ENCODE measurements around the gene PPIA. TPM values are rescaled to one million over a fixed set of nuclear protein-coding genes. Genes with fewer than 3 reads are reported as not detected.

Gene PPIA
- total RNA-seq, 1 experiment from 2014 or later: 2,836 TPM

DNA sequence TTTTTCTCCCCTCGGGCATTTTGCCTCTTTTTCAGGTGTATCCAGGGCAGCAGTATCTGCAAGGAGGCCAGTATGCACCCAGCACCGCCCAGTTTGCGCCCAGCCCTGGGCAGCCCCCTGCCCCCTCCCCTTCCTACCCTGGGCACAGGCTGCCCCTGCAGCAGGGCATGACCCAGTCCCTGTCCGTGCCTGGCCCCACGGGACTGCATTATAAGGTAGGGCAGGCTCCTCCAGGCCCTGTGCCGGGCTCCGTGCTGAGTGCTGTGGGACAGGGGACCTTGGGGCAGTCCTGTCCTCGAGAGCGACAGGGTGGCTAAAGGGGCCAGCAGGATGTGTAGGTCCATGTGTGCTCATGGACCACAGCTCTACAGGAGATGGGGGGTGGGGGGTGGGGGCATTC lies 37.2 kb upstream of the PPIA start:
- H3K4me2 ChIP-seq (ENCODE audit: low read length): no peak overlapping the region
- H3K79me2 ChIP-seq (ENCODE audit: insufficient read depth, low read length): peaks cover 15% of the 10 kb centered on the region; the same call in 1 of the 2 replicates
- H3K36me3 ChIP-seq (ENCODE audit: control insufficient read depth in 1 of 2, insufficient read depth in 2 of 2, low read length in 2 of 2): peaks cover 14 to 20% of the 10 kb centered on the region in 2 experiments; a peak in 3 of 4 replicates
- H3K4me3 ChIP-seq (replicated peaks in 1 of 2; ENCODE audit: low read depth in 1 of 2, low read length in 2 of 2): no peak overlapping the region
- no peak overlapping the region for H2AFZ ChIP-seq (ENCODE audit: low read depth, low read length, poor library complexity, severe bottlenecking)
- H3K27ac ChIP-seq (ENCODE audit: low read depth, low read length): no peak overlapping the region
- DNase-seq (ENCODE audit: low read depth, low spot score) (no peak), ATAC-seq (no peak)
- TF ChIP-seq YY1 (IDR thresholded peaks at IDR 0.05; ENCODE audit: extremely low read depth, insufficient replicate concordance, low read depth, low read length) (no peak), EGR1 (IDR thresholded peaks at IDR 0.05; ENCODE audit: low read depth) (no peak), JUND (IDR thresholded peaks at IDR 0.05) (no peak), EZH2phosphoT487 (IDR thresholded peaks at IDR 0.05; ENCODE audit: borderline replicate concordance) (no peak), SRF (IDR thresholded peaks at IDR 0.05; ENCODE audit: low read depth) (no peak), TCF7L2 (IDR thresholded peaks at IDR 0.05; ENCODE audit: borderline replicate concordance, extremely low read depth, insufficient read depth, insufficient read length) (no peak), ATF3 (IDR thresholded peaks at IDR 0.05) (no peak), RAD21 (IDR thresholded peaks at IDR 0.05; ENCODE audit: low read depth) (no peak), SP1 (IDR thresholded peaks at IDR 0.05; ENCODE audit: low read depth) (no peak), ELF1 (IDR thresholded peaks at IDR 0.05; ENCODE audit: borderline replicate concordance, low read depth) (no peak), POLR2AphosphoS5 (IDR thresholded peaks at IDR 0.05; ENCODE audit: low read depth, low read length) (no peak)
- TF ChIP-seq, protein P1, sequence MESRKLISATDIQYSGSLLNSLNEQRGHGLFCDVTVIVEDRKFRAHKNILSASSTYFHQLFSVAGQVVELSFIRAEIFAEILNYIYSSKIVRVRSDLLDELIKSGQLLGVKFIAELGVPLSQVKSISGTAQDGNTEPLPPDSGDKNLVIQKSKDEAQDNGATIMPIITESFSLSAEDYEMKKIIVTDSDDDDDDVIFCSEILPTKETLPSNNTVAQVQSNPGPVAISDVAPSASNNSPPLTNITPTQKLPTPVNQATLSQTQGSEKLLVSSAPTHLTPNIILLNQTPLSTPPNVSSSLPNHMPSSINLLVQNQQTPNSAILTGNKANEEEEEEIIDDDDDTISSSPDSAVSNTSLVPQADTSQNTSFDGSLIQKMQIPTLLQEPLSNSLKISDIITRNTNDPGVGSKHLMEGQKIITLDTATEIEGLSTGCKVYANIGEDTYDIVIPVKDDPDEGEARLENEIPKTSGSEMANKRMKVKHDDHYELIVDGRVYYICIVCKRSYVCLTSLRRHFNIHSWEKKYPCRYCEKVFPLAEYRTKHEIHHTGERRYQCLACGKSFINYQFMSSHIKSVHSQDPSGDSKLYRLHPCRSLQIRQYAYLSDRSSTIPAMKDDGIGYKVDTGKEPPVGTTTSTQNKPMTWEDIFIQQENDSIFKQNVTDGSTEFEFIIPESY (IDR thresholded peaks at IDR 0.05; ENCODE audit: extremely low read depth, insufficient replicate concordance, low read length): no peak
- BruUV-seq (replicated peaks): no TSS peak
- POLR2A ChIA-PET: no interaction called here
- CTCF ChIA-PET: no interaction called here
- no peak overlapping the region for H3K9ac ChIP-seq (ENCODE audit: low read length)
- H3K9me3 ChIP-seq (ENCODE audit: control insufficient read depth in 1 of 2, insufficient read depth in 1 of 2, low read depth in 1 of 2, low read length in 2 of 2): no peaks in the 10 kb centered on the region
- H3K27me3 ChIP-seq (ENCODE audit: insufficient read depth, low read length): no peaks in the 10 kb centered on the region
- H4K20me1 ChIP-seq (ENCODE audit: insufficient read depth): no peaks in the 10 kb centered on the region
- H3K4me1 ChIP-seq (ENCODE audit: control insufficient read depth in 1 of 2, insufficient read depth in 2 of 2, low read length in 2 of 2): peaks cover 12 to 24% of the 10 kb centered on the region in 2 experiments
- H3K9me2 ChIP-seq (ENCODE audit: insufficient read depth): no peaks in the 10 kb centered on the region
- intact Hi-C loops (cut with micrococcal nuclease): no loop called here
- RAD21 ChIA-PET (ENCODE audit: low non-redundant PET in 1 of 2, low total read pairs in 2 of 2, uncharacterized antibody in 2 of 2, unreplicated experiment in 2 of 2): no interaction called here

All from HCT116 (cell line).